Stomach (tissue), 9 donors: ENCODE data around the gene PYM1. TPM values are rescaled to one million over a fixed set of nuclear protein-coding genes. Genes with fewer than 3 reads are reported as not detected.

Source experiments
- DNase-seq, 2 donors: peaks; one replicate each; pipeline versions ENCODE4 v3.0.0 to v3.0.0-alpha.2; 2013 to 2019
- H3K27ac ChIP-seq, 5 donors: fragments of 200-600 bp in 4 of 5; sonication (generic) in 4 of 5; one replicate each; pipeline ENCODE4 v1.5.1; 2013 to 2019; ENCODE audit warnings: mild to moderate bottlenecking in 1 of 5, moderate library complexity in 1 of 5
- H3K27me3 ChIP-seq, 3 donors: fragments of 200-600 bp; sonication (generic); one replicate each; pipeline ENCODE4 v1.5.1; 2017 to 2019; ENCODE audit warnings: mixed run types in 1 of 3
- H3K36me3 ChIP-seq, 4 donors: fragments of 200-600 bp; sonication (generic); 1 replicate in 3 of 4; 2 replicates in 1 of 4; pipeline ENCODE4 v1.5.1; 2016 to 2019
- H3K4me1 ChIP-seq, 4 donors: fragments of 200-600 bp; sonication (generic); one replicate each; pipeline ENCODE4 v1.5.1; 2016 to 2019
- H3K4me3 ChIP-seq, 4 donors: fragments of 200-600 bp; sonication (generic) in 3 of 4; one replicate each; pipeline ENCODE4 v1.5.1; 2016 to 2019; ENCODE audit warnings: mild to moderate bottlenecking in 1 of 4
- H3K9me3 ChIP-seq, 4 donors: fragments of 200-600 bp; sonication (generic); one replicate each; pipeline ENCODE4 v1.5.1; 2016 to 2019
- EP300 ChIP-seq: sonication (generic); formaldehyde crosslinking; IDR thresholded peaks from one replicate; pipeline ENCODE4 v1.6.1; 2017; ENCODE audit warnings: antibody characterized with exemption
- POLR2A ChIP-seq, 4 donors: fragments of 450-650 bp; IDR thresholded peaks; one replicate each; pipeline ENCODE4 v1.6.1; 2016; ENCODE audit warnings: antibody characterized with exemption in 4 of 4, control low read depth in 2 of 4, mild to moderate bottlenecking in 1 of 4, moderate library complexity in 1 of 4
- POLR2AphosphoS5 ChIP-seq, 3 donors: sonication (generic); formaldehyde crosslinking; IDR thresholded peaks; one replicate each; pipeline ENCODE4 v1.6.1; 2016; ENCODE audit warnings: antibody characterized with exemption in 3 of 3
- whole genome bisulfite sequencing, 5 donors: extraction: QIAGEN DNeasy Blood & Tissue Kit in 3 of 5; methylation state at CpG; one replicate each; pipeline versions ENCODE4 v1.1.5 to v1.1.7; 2013 to 2018; 5-methylcytosine and 5-hydroxymethylcytosine counted together
- intact Hi-C: fragments of 100-400 bp; cut with DNase I; formaldehyde crosslinking; loops from one replicate; pipeline ENCODE4 v1.15.1; 2023; ENCODE audit warnings: low total_unique reads
- polyA plus RNA-seq, 3 donors: library from polyadenylated mRNA; stranded (reverse); fragments of 200-250 nt; gene quantifications; one replicate each; pipeline ENCODE4 v1.2.3, GENCODE V29; 2013
- total RNA-seq, 5 donors: library from RNA; depleted of rRNA; stranded (reverse); fragments of >200 nt; gene quantifications; one replicate each; pipeline versions ENCODE4 v1.1.0 to v1.2.3, GENCODE V29; 2014 to 2016
- TF ChIP-seq, protein P1 (sequence below), 7 experiments: fragments of 450-650 bp in 4 of 7; fragments of 200-600 bp in 3 of 7; sonication (generic) in 3 of 7; IDR thresholded peaks; one replicate each; pipeline ENCODE4 v1.5.1; 2016 to 2019; ENCODE audit warnings: antibody characterized with exemption in 7 of 7, control low read depth in 2 of 7, mild to moderate bottlenecking in 1 of 7
- donor health status: healthy with polysubstance abuse.
- donor health status: Bipolar disorder and iron deficiency.
- donor health status: healthy.

The PYM1 gene
- total and polyA plus RNA-seq, 8 donors = 1.2 to 59.4 (median 34.1) TPM

DNA sequence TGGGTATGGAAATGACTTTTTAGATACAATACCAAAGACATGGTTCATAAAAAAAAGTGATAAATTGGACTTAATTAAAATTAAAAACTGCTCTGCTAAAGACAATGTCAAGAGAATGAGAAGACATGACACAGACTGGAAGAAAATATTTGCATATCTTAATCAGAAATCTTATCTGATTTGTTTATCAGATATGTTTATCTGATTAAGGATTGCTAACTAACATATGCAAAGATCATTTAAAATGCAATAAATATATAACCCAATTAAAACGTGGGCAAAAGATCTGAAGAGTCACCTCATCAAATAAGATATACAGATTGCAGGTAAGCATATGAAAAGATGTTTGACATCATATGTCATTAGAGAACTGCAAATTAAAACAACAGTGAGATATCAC, 75.0 kb downstream of the PYM1 start:
- DNase-seq = no peak
- intact Hi-C loops = no loop called here
- Histone ChIP-seq H3K36me3 (no peaks in the 10 kb centered on the region), H3K27ac (no peak overlapping the region), H3K9me3 (no peaks in the 10 kb centered on the region), H3K4me1 (peaks cover 0 to 5% (median 2%) of the 10 kb centered on the region in 4 donors), H3K4me3 (no peak overlapping the region), H3K27me3 (peaks cover 0 to 19% (median 0%) of the 10 kb centered on the region in 3 donors)
- TF ChIP-seq EP300 (no peak), POLR2AphosphoS5 (IDR thresholded peaks at IDR 0.05) (no peak), POLR2A (IDR thresholded peaks at IDR 0.05) (no peak)
- TF ChIP-seq, protein P1, sequence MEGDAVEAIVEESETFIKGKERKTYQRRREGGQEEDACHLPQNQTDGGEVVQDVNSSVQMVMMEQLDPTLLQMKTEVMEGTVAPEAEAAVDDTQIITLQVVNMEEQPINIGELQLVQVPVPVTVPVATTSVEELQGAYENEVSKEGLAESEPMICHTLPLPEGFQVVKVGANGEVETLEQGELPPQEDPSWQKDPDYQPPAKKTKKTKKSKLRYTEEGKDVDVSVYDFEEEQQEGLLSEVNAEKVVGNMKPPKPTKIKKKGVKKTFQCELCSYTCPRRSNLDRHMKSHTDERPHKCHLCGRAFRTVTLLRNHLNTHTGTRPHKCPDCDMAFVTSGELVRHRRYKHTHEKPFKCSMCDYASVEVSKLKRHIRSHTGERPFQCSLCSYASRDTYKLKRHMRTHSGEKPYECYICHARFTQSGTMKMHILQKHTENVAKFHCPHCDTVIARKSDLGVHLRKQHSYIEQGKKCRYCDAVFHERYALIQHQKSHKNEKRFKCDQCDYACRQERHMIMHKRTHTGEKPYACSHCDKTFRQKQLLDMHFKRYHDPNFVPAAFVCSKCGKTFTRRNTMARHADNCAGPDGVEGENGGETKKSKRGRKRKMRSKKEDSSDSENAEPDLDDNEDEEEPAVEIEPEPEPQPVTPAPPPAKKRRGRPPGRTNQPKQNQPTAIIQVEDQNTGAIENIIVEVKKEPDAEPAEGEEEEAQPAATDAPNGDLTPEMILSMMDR (IDR thresholded peaks at IDR 0.05) = no peak
- 26 to 44% (median 37%) methylated on average over 1 of the region's 1 CpG for WGBS, 5 donors

Other genes with a start within 250 kb of the PYM1 start
- 100 to 1,000 TPM in 1 of 5 donors, 10 to 100 TPM in 4; 10.3 to 188 (median 58.0) TPM for gene ITGA7, start 220.0 kb downstream of the PYM1 start, total RNA-seq
- 10 to 100 TPM in 1 of 3 donors, 1 to 10 TPM in 2; 3.5 to 40.6 (median 5.8) TPM for gene ITGA7, start 220.0 kb downstream of the PYM1 start, polyA plus RNA-seq
- gene BLOC1S1, start 211.8 kb downstream of the PYM1 start, total RNA-seq = 100 to 1,000 TPM in 3 of 5 donors, 10 to 100 TPM in 2; 12.8 to 392 (median 114) TPM
- 100 to 1,000 TPM; 349 to 451 (median 411) TPM for gene BLOC1S1, start 211.8 kb downstream of the PYM1 start, polyA plus RNA-seq
- 10 to 100 TPM in 3 of 5 donors, 1 to 10 TPM in 2; 4.0 to 41.2 (median 19.3) TPM for gene RDH5, start 207.5 kb downstream of the PYM1 start, total RNA-seq
- gene RDH5, start 207.5 kb downstream of the PYM1 start, polyA plus RNA-seq = 10 to 100 TPM in 1 of 3 donors, 1 to 10 TPM in 2; 3.2 to 10.3 (median 9.7) TPM
- 1,000 to 10,000 TPM in 1 of 5 donors, 100 to 1,000 TPM in 3, 10 to 100 TPM in 1; 71.2 to 1,329 (median 399) TPM for gene CD63, start 198.9 kb downstream of the PYM1 start, total RNA-seq
- 100 to 1,000 TPM; 455 to 899 (median 803) TPM for gene CD63, start 198.9 kb downstream of the PYM1 start, polyA plus RNA-seq
- 1 to 10 TPM in 3 of 5 donors, under 1 TPM in 2; 0.29 to 4.6 (median 1.7) TPM for gene GDF11, start 184.8 kb downstream of the PYM1 start, total RNA-seq
- gene GDF11, start 184.8 kb downstream of the PYM1 start, polyA plus RNA-seq = 1 to 10 TPM; 1.1 to 6.5 (median 3.5) TPM
- 100 to 1,000 TPM in 1 of 5 donors, 10 to 100 TPM in 4; 16.1 to 200 (median 60.1) TPM for gene SARNP, start 110.2 kb downstream of the PYM1 start, total RNA-seq
- 10 to 100 TPM; 93.1 to 99.3 (median 94.2) TPM for gene SARNP, start 110.2 kb downstream of the PYM1 start, polyA plus RNA-seq
- gene ORMDL2, start 109.9 kb downstream of the PYM1 start, total RNA-seq = 10 to 100 TPM in 1 of 5 donors, 1 to 10 TPM in 2, under 1 TPM in 1, not detected in 1; 0.89 to 12.7 (median 4.3) TPM
- 10 to 100 TPM; 16.8 to 53.9 (median 33.7) TPM for gene ORMDL2, start 109.9 kb downstream of the PYM1 start, polyA plus RNA-seq
- 10 to 100 TPM in 3 of 5 donors, 1 to 10 TPM in 2; 7.2 to 30.8 (median 12.5) TPM for gene DNAJC14, start 98.3 kb downstream of the PYM1 start, total RNA-seq
- gene DNAJC14, start 98.3 kb downstream of the PYM1 start, polyA plus RNA-seq = 10 to 100 TPM in 2 of 3 donors, 1 to 10 TPM in 1; 7.8 to 14.0 (median 10.5) TPM
- gene MMP19, start 85.0 kb downstream of the PYM1 start, total RNA-seq = 10 to 100 TPM in 3 of 5 donors, 1 to 10 TPM in 2; 7.8 to 18.0 (median 11.6) TPM
- gene MMP19, start 85.0 kb downstream of the PYM1 start, polyA plus RNA-seq = 10 to 100 TPM in 1 of 3 donors, 1 to 10 TPM in 2; 2.7 to 13.0 (median 5.8) TPM
- 100 to 1,000 TPM in 1 of 5 donors, 10 to 100 TPM in 4; 56.0 to 418 (median 92.0) TPM for gene DGKA, start 3.3 kb upstream of the PYM1 start, total RNA-seq
- gene DGKA, start 3.3 kb upstream of the PYM1 start, polyA plus RNA-seq = 100 to 1,000 TPM in 1 of 3 donors, 10 to 100 TPM in 2; 13.0 to 123 (median 27.6) TPM
- gene PMEL, start 38.1 kb upstream of the PYM1 start, total RNA-seq = 1 to 10 TPM in 2 of 5 donors, under 1 TPM in 2, not detected in 1; 0.58 to 4.0 (median 1.0) TPM
- gene PMEL, start 38.1 kb upstream of the PYM1 start, polyA plus RNA-seq = 1 to 10 TPM in 2 of 3 donors, under 1 TPM in 1; 0.75 to 2.1 (median 1.3) TPM
- gene CDK2, start 38.9 kb upstream of the PYM1 start, total RNA-seq = 100 to 1,000 TPM in 1 of 5 donors, 10 to 100 TPM in 3, 1 to 10 TPM in 1; 4.1 to 124 (median 12.3) TPM
- gene CDK2, start 38.9 kb upstream of the PYM1 start, polyA plus RNA-seq = 10 to 100 TPM; 12.5 to 18.4 (median 17.5) TPM
- gene RAB5B, start 46.2 kb upstream of the PYM1 start, total RNA-seq = 100 to 1,000 TPM in 1 of 5 donors, 10 to 100 TPM in 4; 17.1 to 100 (median 75.1) TPM
- 10 to 100 TPM; 52.4 to 92.4 (median 61.3) TPM for gene RAB5B, start 46.2 kb upstream of the PYM1 start, polyA plus RNA-seq
- 10 to 100 TPM in 2 of 5 donors, 1 to 10 TPM in 3; 9.0 to 67.7 (median 10.0) TPM for gene SUOX, start 69.4 kb upstream of the PYM1 start, total RNA-seq
- 10 to 100 TPM in 2 of 3 donors, 1 to 10 TPM in 1; 8.4 to 14.3 (median 11.8) TPM for gene SUOX, start 69.4 kb upstream of the PYM1 start, polyA plus RNA-seq
- gene IKZF4, start 93.1 kb upstream of the PYM1 start, total RNA-seq = 10 to 100 TPM in 1 of 5 donors, 1 to 10 TPM in 4; 2.3 to 15.6 (median 3.5) TPM
- 1 to 10 TPM; 1.5 to 2.9 (median 2.4) TPM for gene IKZF4, start 93.1 kb upstream of the PYM1 start, polyA plus RNA-seq
- 100 to 1,000 TPM in 4 of 5 donors, 10 to 100 TPM in 1; 22.3 to 929 (median 265) TPM for gene RPS26, start 114.0 kb upstream of the PYM1 start, total RNA-seq
- 1,000 to 10,000 TPM; 1,182 to 1,748 (median 1,390) TPM for gene RPS26, start 114.0 kb upstream of the PYM1 start, polyA plus RNA-seq
- 100 to 1,000 TPM; 218 to 367 (median 286) TPM for gene ERBB3, start 152.3 kb upstream of the PYM1 start, total RNA-seq
- 10 to 100 TPM; 26.6 to 45.9 (median 43.1) TPM for gene ERBB3, start 152.3 kb upstream of the PYM1 start, polyA plus RNA-seq
- 100 to 1,000 TPM in 2 of 5 donors, 10 to 100 TPM in 3; 33.8 to 144 (median 68.7) TPM for gene PA2G4, start 176.7 kb upstream of the PYM1 start, total RNA-seq
- gene PA2G4, start 176.7 kb upstream of the PYM1 start, polyA plus RNA-seq = 100 to 1,000 TPM in 1 of 3 donors, 10 to 100 TPM in 2; 74.1 to 101 (median 95.1) TPM
- 1,000 to 10,000 TPM; 1,483 to 3,736 (median 1,919) TPM for gene RPL41, start 188.7 kb upstream of the PYM1 start, total RNA-seq
- gene RPL41, start 188.7 kb upstream of the PYM1 start, polyA plus RNA-seq = 1,000 to 10,000 TPM; 5,931 to 8,449 (median 6,584) TPM
- 1 to 10 TPM in 3 of 5 donors, under 1 TPM in 2; under 0.01 to 5.8 (median 3.1) TPM for gene ZC3H10, start 190.4 kb upstream of the PYM1 start, total RNA-seq
- 1 to 10 TPM; 1.5 to 2.2 (median 1.8) TPM for gene ZC3H10, start 190.4 kb upstream of the PYM1 start, polyA plus RNA-seq
- 100 to 1,000 TPM in 1 of 5 donors, 10 to 100 TPM in 4; 23.3 to 142 (median 63.7) TPM for gene ESYT1, start 200.4 kb upstream of the PYM1 start, total RNA-seq
- 10 to 100 TPM in 2 of 3 donors, 1 to 10 TPM in 1; 8.6 to 32.8 (median 13.8) TPM for gene ESYT1, start 200.4 kb upstream of the PYM1 start, polyA plus RNA-seq
- gene MYL6B, start 224.7 kb upstream of the PYM1 start, total RNA-seq = 10 to 100 TPM in 3 of 5 donors, 1 to 10 TPM in 1, not detected in 1; 4.9 to 24.3 (median 20.6) TPM
- 10 to 100 TPM; 53.4 to 98.1 (median 60.2) TPM for gene MYL6B, start 224.7 kb upstream of the PYM1 start, polyA plus RNA-seq
- gene MYL6, start 230.5 kb upstream of the PYM1 start, total RNA-seq = 1,000 to 10,000 TPM; 1,132 to 3,648 (median 2,772) TPM
- 1,000 to 10,000 TPM; 3,181 to 4,672 (median 3,569) TPM for gene MYL6, start 230.5 kb upstream of the PYM1 start, polyA plus RNA-seq